Measurements from ENCODE around the gene LRRN2. TPM values are rescaled to one million over a fixed set of nuclear protein-coding genes. Genes with fewer than 3 reads are reported as not detected.

LRRN2 gene
- total RNA-seq, 2 experiments from 2014 or later = not detected

DNA sequence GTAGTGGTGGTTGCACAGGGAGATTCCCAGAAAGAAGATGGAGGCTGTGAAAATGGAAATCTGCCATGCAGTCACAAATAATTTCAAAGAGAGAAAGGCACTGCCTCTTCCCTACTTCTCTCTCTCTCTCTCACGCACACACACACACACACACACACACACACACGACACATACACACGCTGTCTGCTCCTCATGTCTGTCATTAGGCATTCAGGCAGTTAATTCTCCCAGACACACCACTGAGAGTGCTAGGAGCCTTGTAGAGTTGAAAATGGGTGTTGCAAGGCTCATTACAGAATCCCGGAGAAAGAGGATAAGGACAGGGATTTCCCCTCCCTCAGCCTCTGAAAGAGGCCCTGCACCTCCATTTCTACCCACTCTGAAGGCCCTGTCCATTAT is 47.8 kb upstream of the LRRN2 start:
- TF ChIP-seq, protein P1, sequence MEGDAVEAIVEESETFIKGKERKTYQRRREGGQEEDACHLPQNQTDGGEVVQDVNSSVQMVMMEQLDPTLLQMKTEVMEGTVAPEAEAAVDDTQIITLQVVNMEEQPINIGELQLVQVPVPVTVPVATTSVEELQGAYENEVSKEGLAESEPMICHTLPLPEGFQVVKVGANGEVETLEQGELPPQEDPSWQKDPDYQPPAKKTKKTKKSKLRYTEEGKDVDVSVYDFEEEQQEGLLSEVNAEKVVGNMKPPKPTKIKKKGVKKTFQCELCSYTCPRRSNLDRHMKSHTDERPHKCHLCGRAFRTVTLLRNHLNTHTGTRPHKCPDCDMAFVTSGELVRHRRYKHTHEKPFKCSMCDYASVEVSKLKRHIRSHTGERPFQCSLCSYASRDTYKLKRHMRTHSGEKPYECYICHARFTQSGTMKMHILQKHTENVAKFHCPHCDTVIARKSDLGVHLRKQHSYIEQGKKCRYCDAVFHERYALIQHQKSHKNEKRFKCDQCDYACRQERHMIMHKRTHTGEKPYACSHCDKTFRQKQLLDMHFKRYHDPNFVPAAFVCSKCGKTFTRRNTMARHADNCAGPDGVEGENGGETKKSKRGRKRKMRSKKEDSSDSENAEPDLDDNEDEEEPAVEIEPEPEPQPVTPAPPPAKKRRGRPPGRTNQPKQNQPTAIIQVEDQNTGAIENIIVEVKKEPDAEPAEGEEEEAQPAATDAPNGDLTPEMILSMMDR (IDR thresholded peaks at IDR 0.05) = no peak
- Mint-ChIP-seq H3K9me3 (peaks cover 6% of the 10 kb centered on the region), H3K27ac (no peak overlapping the region), H3K4me1 (ENCODE audit: low read depth) (no peaks in the 10 kb centered on the region), H3K27me3 (peaks cover 26% of the 10 kb centered on the region), H3K4me3 (no peak overlapping the region), H3K36me3 (ENCODE audit: low read depth) (no peaks in the 10 kb centered on the region)
- ATAC-seq (ENCODE audit: poor library complexity) = no peak
- intact Hi-C loops (cut with DNase I, micrococcal nuclease) = loop anchor here in 1 of 2 experiments (2.0 kb wide), 1 partner anchor 20 kb away; no protein-coding TSS in a partner anchor
- ChIA-PET POLR2A (no interaction called here), CTCF (no interaction called here)
- Histone ChIP-seq H3K36me3 (ENCODE audit: insufficient read depth, low read length) (no peaks in the 10 kb centered on the region), H3K27ac (ENCODE audit: low read depth in 1 of 2, low read length in 2 of 2) (no peak overlapping the region), H3K4me3 (ENCODE audit: low read length) (no peak overlapping the region), H3K4me1 (ENCODE audit: insufficient read depth, low read length) (no peaks in the 10 kb centered on the region), H3K9me3 (ENCODE audit: control insufficient read depth in 1 of 2, insufficient read depth in 1 of 2, low read length in 2 of 2) (peaks cover 0 to 3% of the 10 kb centered on the region in 2 experiments), H3K27me3 (ENCODE audit: control insufficient read depth in 1 of 2, insufficient read depth in 2 of 2, low read length in 2 of 2) (peaks cover 0 to 8% of the 10 kb centered on the region in 2 experiments)
- no peak for DNase-seq

- no peak for DNase-seq
- Mint-ChIP-seq H3K4me3 (no peak overlapping the region), H3K27ac (no peak overlapping the region), H3K4me1 (ENCODE audit: low read depth) (no peaks in the 10 kb centered on the region), H3K36me3 (ENCODE audit: low read depth) (no peaks in the 10 kb centered on the region), H3K27me3 (peaks cover 28% of the 10 kb centered on the region), H3K9me3 (peaks cover 2% of the 10 kb centered on the region)
- Histone ChIP-seq H3K27ac (ENCODE audit: low read depth in 1 of 2, low read length in 2 of 2) (no peak overlapping the region), H3K27me3 (ENCODE audit: control insufficient read depth in 1 of 2, insufficient read depth in 2 of 2, low read length in 2 of 2) (peaks cover 0 to 8% of the 10 kb centered on the region in 2 experiments), H3K9me3 (ENCODE audit: control insufficient read depth in 1 of 2, insufficient read depth in 1 of 2, low read length in 2 of 2) (no peaks in the 10 kb centered on the region), H3K4me3 (ENCODE audit: low read length) (no peak overlapping the region), H3K4me1 (ENCODE audit: insufficient read depth, low read length) (no peaks in the 10 kb centered on the region), H3K36me3 (ENCODE audit: insufficient read depth, low read length) (no peaks in the 10 kb centered on the region)
- ATAC-seq (ENCODE audit: poor library complexity) = no peak
- CTCF ChIA-PET = no interaction called here
- TF ChIP-seq, protein P1 (IDR thresholded peaks at IDR 0.05) = no peak
- intact Hi-C loops (cut with DNase I, micrococcal nuclease) = loop anchor here in 1 of 2 experiments (2.0 kb wide), 1 partner anchor 19 kb away; no protein-coding TSS in a partner anchor
- POLR2A ChIA-PET = no interaction called here
Measured at GRCh38 chr1:204731985-204732575, 46.5 kb upstream of the LRRN2 start.

DNA sequence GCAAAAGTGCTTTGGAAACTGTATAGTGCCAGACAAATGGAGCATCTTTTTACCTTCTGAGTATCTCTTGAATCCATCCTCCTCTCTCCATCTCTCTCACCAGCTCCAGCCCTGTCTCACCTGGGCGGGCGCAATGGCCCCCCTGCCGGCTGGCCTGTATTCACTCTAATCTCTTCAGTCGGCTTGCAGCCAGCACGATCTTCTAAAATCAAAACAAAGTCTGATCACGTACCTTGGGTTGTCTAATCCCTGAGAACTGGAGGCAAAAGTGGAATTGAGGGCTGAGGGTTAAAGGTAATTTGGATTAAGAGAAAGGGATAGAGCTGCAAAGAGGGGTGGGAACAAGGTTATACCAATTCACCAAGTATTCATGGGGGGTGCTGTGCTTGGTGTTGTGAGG is 46.0 kb upstream of the LRRN2 start:
- intact Hi-C loops (cut with DNase I, micrococcal nuclease) = no loop called here
- no peaks in the 10 kb centered on the region for H3K4me1 Mint-ChIP-seq (ENCODE audit: low read depth)
- Histone ChIP-seq H3K9me3 (ENCODE audit: control insufficient read depth in 1 of 2, insufficient read depth in 1 of 2, low read length in 2 of 2) (no peaks in the 10 kb centered on the region), H3K4me1 (ENCODE audit: insufficient read depth, low read length) (no peaks in the 10 kb centered on the region), H3K36me3 (ENCODE audit: insufficient read depth, low read length) (no peaks in the 10 kb centered on the region), H3K4me3 (ENCODE audit: low read length) (no peak overlapping the region), H3K27me3 (ENCODE audit: control insufficient read depth in 1 of 2, insufficient read depth in 2 of 2, low read length in 2 of 2) (peaks cover 0 to 8% of the 10 kb centered on the region in 2 experiments), H3K27ac (ENCODE audit: low read depth in 1 of 2, low read length in 2 of 2) (no peak overlapping the region)
- TF ChIP-seq, protein P1 (IDR thresholded peaks at IDR 0.05) = no peak
- H3K4me3 Mint-ChIP-seq = no peak overlapping the region
- ATAC-seq (ENCODE audit: poor library complexity) (no peak), DNase-seq (no peak)
- no peaks in the 10 kb centered on the region for H3K36me3 Mint-ChIP-seq (ENCODE audit: low read depth)
- no peaks in the 10 kb centered on the region for H3K9me3 Mint-ChIP-seq
- CTCF ChIA-PET = no interaction called here
- no peak overlapping the region for H3K27ac Mint-ChIP-seq
- H3K27me3 Mint-ChIP-seq = peaks cover 30% of the 10 kb centered on the region
- POLR2A ChIA-PET = no interaction called here
